Caco-2 (cell line): ENCODE measurements around the gene SMYD3. TPM values are rescaled to one million over a fixed set of nuclear protein-coding genes. Genes with fewer than 3 reads are reported as not detected.

ENCODE experiments used
- BruUV-seq: library from RNA; stranded (reverse); fragments of 400-500 nt; replicated peaks from 2 replicates; lab custom pipeline; 2021; lab: Mats Ljungman, UMichigan
- CTCF ChIA-PET: fragments of 300-600 bp; sonication (Branson Sonifier 250); formaldehyde crosslinking; loops from one replicate; lab custom pipeline; 2022; ENCODE audit warnings: antibody characterized with exemption; lab: Charles Lee
- POLR2A ChIA-PET: fragments of 300-600 bp; sonication (Branson Sonifier 250); formaldehyde crosslinking; loops from one replicate; lab custom pipeline; 2022; ENCODE audit warnings: antibody characterized with exemption; lab: Charles Lee
- DNase-seq, 2 experiments: peaks; one replicate each; pipeline versions ENCODE4 v3.0.0 to v3.0.0-alpha.2; 2020 to 2022
- H3K27me3 ChIP-seq: replicated peaks from 2 replicates; pipeline ENCODE4 v1.6.0; 2011; ENCODE audit warnings: low read length; ENCODE audit not compliant: control insufficient read depth, insufficient read depth
- H3K36me3 ChIP-seq: 2 replicates; pipeline ENCODE4 v1.5.1; 2011; ENCODE audit warnings: low read length; ENCODE audit not compliant: control insufficient read depth, insufficient read depth
- H3K4me1 ChIP-seq: fragments of 250-450 bp; sonication (Bioruptor Pico); 2 replicates; pipeline ENCODE4 v1.5.1; 2020; ENCODE audit warnings: mild to moderate bottlenecking
- H3K4me3 ChIP-seq: 2 replicates; pipeline ENCODE4 v1.5.1; 2011; ENCODE audit warnings: low read depth, mild to moderate bottlenecking, control low read depth, low read length
- H3K9me3 ChIP-seq: fragments of 250-450 bp; sonication (Bioruptor Pico); 2 replicates; pipeline ENCODE4 v1.5.1; 2020; ENCODE audit warnings: mild to moderate bottlenecking, moderate library complexity
- H3K27ac Mint-ChIP-seq: one replicate; pipeline ENCODE4 v1.8.0; 2022; ENCODE audit warnings: mixed read lengths; ENCODE audit not compliant: unreplicated experiment
- H3K27me3 Mint-ChIP-seq: one replicate; pipeline ENCODE4 v1.8.0; 2022; ENCODE audit warnings: mixed read lengths; ENCODE audit not compliant: insufficient read depth, unreplicated experiment
- H3K36me3 Mint-ChIP-seq: one replicate; pipeline ENCODE4 v1.8.0; 2022; ENCODE audit warnings: mild to moderate bottlenecking, mixed read lengths; ENCODE audit not compliant: insufficient read depth, unreplicated experiment
- H3K4me1 Mint-ChIP-seq: one replicate; pipeline ENCODE4 v1.8.0; 2022; ENCODE audit warnings: low read depth, mixed read lengths; ENCODE audit not compliant: unreplicated experiment
- H3K4me3 Mint-ChIP-seq: one replicate; pipeline ENCODE4 v1.8.0; 2022; ENCODE audit warnings: mild to moderate bottlenecking, moderate library complexity, mixed read lengths; ENCODE audit not compliant: unreplicated experiment
- H3K9me3 Mint-ChIP-seq: one replicate; pipeline ENCODE4 v1.8.0; 2022; ENCODE audit warnings: mixed read lengths; ENCODE audit not compliant: unreplicated experiment
- CTCF ChIP-seq, 2 experiments: fragments of 200-600 bp in 1 of 2; IDR thresholded peaks; 1 replicate in 1 of 2; 2 replicates in 1 of 2; pipeline versions ENCODE4 v1.5.1 to v1.8.0; 2011 to 2022; ENCODE audit warnings: antibody characterized with exemption in 1 of 2, control low read depth in 1 of 2, inconsistent platforms in 1 of 2, low read depth in 1 of 2, low read length in 1 of 2, mild to moderate bottlenecking in 1 of 2, moderate library complexity in 1 of 2; ENCODE audit not compliant: insufficient read depth in 1 of 2, severe bottlenecking in 1 of 2, unreplicated experiment in 1 of 2
- intact Hi-C: fragments of 100-400 bp; cut with micrococcal nuclease; formaldehyde crosslinking; loops from one replicate; pipeline ENCODE4 v1.10.0; 2022; ENCODE audit not compliant: unreplicated experiment
- total RNA-seq: library from RNA; stranded (reverse); gene quantifications from 2 replicates; pipeline ENCODE4 v1.2.3, GENCODE V29; 2022

SMYD3 gene
- total RNA-seq, 1 experiment from 2014 or later, result 33.0 TPM

- intact Hi-C loops, result no loop called here
- TF ChIP-seq CTCF (IDR thresholded peaks at IDR 0.05; ENCODE audit: insufficient read depth in 1 of 2, low read depth in 1 of 2, low read length in 1 of 2, severe bottlenecking in 1 of 2, unreplicated experiment in 1 of 2), result no peak
- Histone ChIP-seq H3K4me1 (peaks cover 2% of the 10 kb centered on the region), H3K27me3 (no peaks in the 10 kb centered on the region), H3K36me3 (no peaks in the 10 kb centered on the region; the same call in 1 of the 2 replicates), H3K4me3 (no peak overlapping the region), H3K9me3 (no peaks in the 10 kb centered on the region)
- BruUV-seq, result no TSS peak
- Mint-ChIP-seq H3K4me1 (peaks cover 9% of the 10 kb centered on the region), H3K36me3 (no peaks in the 10 kb centered on the region), H3K4me3 (no peak overlapping the region), H3K9me3 (no peaks in the 10 kb centered on the region), H3K27me3 (no peaks in the 10 kb centered on the region), H3K27ac (no peak overlapping the region)
- ChIA-PET CTCF (no interaction called here), POLR2A (no interaction called here)
- DNase-seq, result no peak
Observed at GRCh38 chr1:245963649-245964048, 543.4 kb downstream of the SMYD3 start.

- no peaks in the 10 kb centered on the region for H3K4me1 Mint-ChIP-seq
- H3K4me3 Mint-ChIP-seq, result no peak overlapping the region
- TF ChIP-seq CTCF (IDR thresholded peaks at IDR 0.05; ENCODE audit: insufficient read depth in 1 of 2, low read depth in 1 of 2, low read length in 1 of 2, severe bottlenecking in 1 of 2, unreplicated experiment in 1 of 2), result no peak
Observed at GRCh38 chr1:245962453-245962852, 544.6 kb downstream of the SMYD3 start.

GRCh38 chr1:245961137-245961540, 545.9 kb downstream of the SMYD3 start:
- H3K4me3 ChIP-seq, result no peak overlapping the region
- H3K27me3 ChIP-seq, result no peaks in the 10 kb centered on the region
- Mint-ChIP-seq H3K9me3 (no peaks in the 10 kb centered on the region), H3K36me3 (no peaks in the 10 kb centered on the region), H3K27me3 (no peaks in the 10 kb centered on the region), H3K4me3 (no peak overlapping the region), H3K27ac (no peak overlapping the region), H3K4me1 (no peaks in the 10 kb centered on the region)
- ChIA-PET CTCF (no interaction called here), POLR2A (no interaction called here)
- no peak for DNase-seq
- intact Hi-C loops, result no loop called here
- no TSS peak for BruUV-seq
- H3K4me1 ChIP-seq, result no peaks in the 10 kb centered on the region
- H3K9me3 ChIP-seq, result no peaks in the 10 kb centered on the region
- TF ChIP-seq CTCF (IDR thresholded peaks at IDR 0.05; ENCODE audit: insufficient read depth in 1 of 2, low read depth in 1 of 2, low read length in 1 of 2, severe bottlenecking in 1 of 2, unreplicated experiment in 1 of 2), result no peak
- H3K36me3 ChIP-seq, result no peaks in the 10 kb centered on the region

More at GRCh38 chr1:245962453-245962852, 544.6 kb downstream of the SMYD3 start:
- Mint-ChIP-seq H3K36me3 (no peaks in the 10 kb centered on the region), H3K9me3 (no peaks in the 10 kb centered on the region), H3K27ac (no peak overlapping the region), H3K27me3 (no peaks in the 10 kb centered on the region)
- Histone ChIP-seq H3K4me3 (no peak overlapping the region), H3K27me3 (no peaks in the 10 kb centered on the region), H3K4me1 (no peaks in the 10 kb centered on the region), H3K36me3 (no peaks in the 10 kb centered on the region; the same call in 1 of the 2 replicates), H3K9me3 (no peaks in the 10 kb centered on the region)
- no TSS peak for BruUV-seq
- intact Hi-C loops, result no loop called here
- DNase-seq, result no peak
- ChIA-PET CTCF (no interaction called here), POLR2A (no interaction called here)
